HFFc6 (cell line): Measurements from ENCODE around the gene GSN. TPM values are rescaled to one million over a fixed set of nuclear protein-coding genes. Genes with fewer than 3 reads are reported as not detected.

ENCODE experiments used
- DNase-seq: peaks from one replicate; pipeline ENCODE4 v3.0.0-alpha.2; 2018
- H3K27ac Mint-ChIP-seq: 2 replicates; pipeline ENCODE4 v1.8.0; 2020; ENCODE audit warnings: mild to moderate bottlenecking, mixed read lengths
- H3K27me3 Mint-ChIP-seq: 2 replicates; pipeline ENCODE4 v1.8.0; 2021; ENCODE audit warnings: mild to moderate bottlenecking, moderate library complexity, mixed read lengths; ENCODE audit not compliant: insufficient read depth
- H3K36me3 Mint-ChIP-seq: 2 replicates; pipeline ENCODE4 v1.8.0; 2021; ENCODE audit warnings: low read depth, mixed read lengths
- H3K4me1 Mint-ChIP-seq: 2 replicates; pipeline ENCODE4 v1.8.0; 2020; ENCODE audit warnings: low read depth, mixed read lengths
- H3K4me3 Mint-ChIP-seq: 2 replicates; pipeline ENCODE4 v1.8.0; 2020; ENCODE audit warnings: mild to moderate bottlenecking, moderate library complexity, mixed read lengths
- H3K9me3 Mint-ChIP-seq: 2 replicates; pipeline ENCODE4 v1.8.0; 2020; ENCODE audit warnings: mild to moderate bottlenecking, mixed read lengths
- CTCF ChIP-seq: fragments of 200-600 bp; sonication (generic); IDR thresholded peaks from 2 replicates; pipeline ENCODE4 v1.5.0; 2021; ENCODE audit warnings: antibody characterized with exemption, mild to moderate bottlenecking
- total RNA-seq, 6 experiments: library from RNA; stranded (reverse); fragmentation: NEBNext Ultra II Directional; extraction: Animal tissue kit (Norgen Biotek cat#: 25700); gene quantifications; 2 replicates in 1 of 6; 3 replicates in 5 of 6; pipeline ENCODE4 v1.2.3, GENCODE V29; 2021

Gene GSN
- total RNA-seq, 6 experiments from 2014 or later: 288 to 394 (median 318) TPM

DNA sequence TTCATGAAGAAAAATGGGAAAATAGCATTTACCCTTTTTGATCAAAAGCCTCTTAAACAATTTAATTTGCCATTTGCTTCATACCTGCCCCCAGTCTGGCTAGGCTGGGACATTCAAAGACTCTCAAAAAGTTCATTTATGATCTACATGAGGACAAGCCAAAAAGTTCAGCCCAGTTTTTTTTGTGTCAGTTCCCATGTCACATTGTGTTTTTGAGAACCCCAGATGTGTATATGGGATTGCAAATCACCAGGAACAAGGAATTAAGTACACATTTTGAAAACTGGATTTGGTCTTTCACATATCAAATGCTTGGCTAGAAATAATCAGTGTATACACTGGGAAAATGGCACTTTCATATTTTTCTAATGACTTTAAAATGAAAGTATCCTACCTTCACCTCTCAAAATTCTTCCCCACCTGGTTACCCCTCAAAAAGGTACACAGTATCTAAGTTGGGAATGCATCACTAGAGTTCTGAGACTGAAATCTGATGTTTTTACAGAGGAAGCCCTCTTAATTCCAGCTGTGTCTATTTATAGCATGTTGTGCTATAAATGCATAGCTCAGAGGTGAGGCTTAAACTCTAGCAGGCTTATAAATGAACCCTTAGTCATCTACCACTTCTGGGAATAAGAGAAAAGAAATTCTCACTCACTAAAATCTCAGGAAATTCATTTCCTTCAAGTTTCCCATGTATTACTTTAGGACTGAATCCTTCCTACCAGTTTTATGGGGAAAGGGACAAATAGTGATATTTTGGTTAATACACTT lies 92.8 kb downstream of the GSN start:
- Mint-ChIP-seq H3K27me3 (no peaks in the 10 kb centered on the region; the same call in 1 of the 2 replicates), H3K27ac (peak overlapping the region; percentile 84), H3K36me3 (peaks cover 38% of the 10 kb centered on the region), H3K4me1 (peaks cover 92% of the 10 kb centered on the region), H3K9me3 (no peaks in the 10 kb centered on the region), H3K4me3 (peak overlapping the region; percentile 72)
- TF ChIP-seq CTCF: no peak
- peak; percentile 87 for DNase-seq

GRCh38 chr9:121362813-121363621 lies 95.1 kb downstream of the GSN start:
- Mint-ChIP-seq H3K4me3 (peak overlapping the region; percentile 80), H3K9me3 (no peaks in the 10 kb centered on the region), H3K4me1 (peaks cover 94% of the 10 kb centered on the region), H3K36me3 (peaks cover 34% of the 10 kb centered on the region), H3K27me3 (no peaks in the 10 kb centered on the region; the same call in 1 of the 2 replicates), H3K27ac (peak overlapping the region; percentile 93)
- DNase-seq: peak; percentile 88
- no peak for TF ChIP-seq CTCF

GRCh38 chr9:121363622-121363961 lies 95.6 kb downstream of the GSN start:
- Mint-ChIP-seq H3K9me3 (no peaks in the 10 kb centered on the region), H3K4me1 (peaks cover 98% of the 10 kb centered on the region), H3K27ac (peak overlapping the region; percentile 78), H3K4me3 (peak overlapping the region; percentile 53), H3K36me3 (peaks cover 38% of the 10 kb centered on the region), H3K27me3 (no peaks in the 10 kb centered on the region; the same call in 1 of the 2 replicates)
- TF ChIP-seq CTCF: no peak
- no peak for DNase-seq

- no peaks in the 10 kb centered on the region; the same call in 1 of the 2 replicates for H3K27me3 Mint-ChIP-seq
- peaks cover 98% of the 10 kb centered on the region for H3K4me1 Mint-ChIP-seq
- H3K9me3 Mint-ChIP-seq: no peaks in the 10 kb centered on the region
- peak overlapping the region; percentile 53 for H3K4me3 Mint-ChIP-seq
- TF ChIP-seq CTCF: no peak
- H3K36me3 Mint-ChIP-seq: peaks cover 37% of the 10 kb centered on the region
- H3K27ac Mint-ChIP-seq: peak overlapping the region; percentile 78
- DNase-seq: no peak
These were observed 96.1 kb downstream of the GSN start for GRCh38 chr9:121364077-121364476.

GRCh38 chr9:121364886-121365285 lies 96.9 kb downstream of the GSN start:
- no peak for TF ChIP-seq CTCF
- no peaks in the 10 kb centered on the region; the same call in 1 of the 2 replicates for H3K27me3 Mint-ChIP-seq
- 0 out of 2 replicates have a peak overlapping the region, but pooled peaks have one; percentile 7 for H3K4me3 Mint-ChIP-seq
- no peaks in the 10 kb centered on the region for H3K9me3 Mint-ChIP-seq
- H3K36me3 Mint-ChIP-seq: peaks cover 31% of the 10 kb centered on the region
- H3K4me1 Mint-ChIP-seq: peaks cover 90% of the 10 kb centered on the region
- H3K27ac Mint-ChIP-seq: peak overlapping the region; percentile 29; the same call in 1 of the 2 replicates
- DNase-seq: no peak
